GM19328 (cell line): ENCODE data around the gene CACNA1S.

Source experiments
- ATAC-seq: cut with Tn5 transposase; IDR thresholded peaks from one replicate; pipeline ENCODE4 v1.9.1; 2021; ENCODE audit warnings: mild to moderate bottlenecking, moderate library complexity; ENCODE audit not compliant: unreplicated experiment

The CACNA1S gene

DNA sequence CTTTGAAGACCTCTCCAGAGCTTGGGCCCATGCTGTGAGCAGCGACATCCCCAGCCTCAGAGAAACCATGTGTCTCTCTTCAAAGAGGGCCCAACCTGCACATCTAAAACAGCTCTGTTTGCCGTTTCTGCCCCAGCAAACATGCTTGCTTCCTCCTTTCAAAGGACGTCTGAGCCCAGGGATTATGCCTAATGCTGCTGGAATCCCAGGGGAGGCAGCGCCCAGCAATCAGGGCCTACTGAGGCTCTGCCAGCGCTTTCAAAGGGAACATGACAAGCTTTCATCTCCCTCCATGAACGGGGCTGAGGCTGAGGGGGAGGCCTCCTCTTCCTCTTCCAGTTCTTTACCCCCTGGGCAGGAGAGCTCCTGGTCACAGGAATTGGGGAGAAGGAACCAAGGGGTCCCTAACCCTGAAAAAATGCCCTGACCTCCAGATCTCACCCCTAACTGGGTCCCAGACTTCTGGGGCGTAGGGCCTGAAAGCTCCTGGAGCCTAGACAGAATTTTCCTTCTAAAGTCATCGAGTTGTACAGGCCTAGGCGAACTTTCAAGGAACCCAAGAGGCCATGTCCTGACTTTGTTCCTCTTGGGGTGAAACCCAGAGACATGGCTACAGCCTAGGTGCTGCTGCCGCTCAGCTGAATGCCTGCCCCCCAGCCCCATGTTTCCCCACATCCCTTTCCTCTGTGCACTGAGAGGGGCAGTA is 28.2 kb upstream of the CACNA1S start:
- no peak for ATAC-seq

- no peak for ATAC-seq
These were observed 27.5 kb upstream of the CACNA1S start for GRCh38 chr1:201139756-201140155.

DNA sequence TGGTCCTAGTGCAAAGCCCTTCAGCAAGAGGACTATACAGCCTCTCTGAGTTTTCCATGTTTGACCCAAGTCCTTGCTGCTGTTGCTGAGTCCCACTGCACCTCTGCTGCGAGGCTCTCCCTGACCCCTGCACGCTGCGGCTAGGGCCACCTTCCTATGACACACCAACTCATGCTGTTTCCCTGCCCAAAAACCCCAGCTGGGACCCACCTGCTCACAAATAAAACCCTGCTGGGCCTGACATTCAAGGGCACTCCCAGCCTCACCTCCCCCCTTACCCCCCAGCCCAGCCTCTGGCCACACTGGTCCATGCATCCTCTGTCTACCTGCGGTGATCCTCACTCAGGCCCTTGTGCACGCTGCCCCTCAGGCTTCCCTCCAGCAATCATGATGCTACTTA is 27.1 kb upstream of the CACNA1S start:
- no peak for ATAC-seq

DNA sequence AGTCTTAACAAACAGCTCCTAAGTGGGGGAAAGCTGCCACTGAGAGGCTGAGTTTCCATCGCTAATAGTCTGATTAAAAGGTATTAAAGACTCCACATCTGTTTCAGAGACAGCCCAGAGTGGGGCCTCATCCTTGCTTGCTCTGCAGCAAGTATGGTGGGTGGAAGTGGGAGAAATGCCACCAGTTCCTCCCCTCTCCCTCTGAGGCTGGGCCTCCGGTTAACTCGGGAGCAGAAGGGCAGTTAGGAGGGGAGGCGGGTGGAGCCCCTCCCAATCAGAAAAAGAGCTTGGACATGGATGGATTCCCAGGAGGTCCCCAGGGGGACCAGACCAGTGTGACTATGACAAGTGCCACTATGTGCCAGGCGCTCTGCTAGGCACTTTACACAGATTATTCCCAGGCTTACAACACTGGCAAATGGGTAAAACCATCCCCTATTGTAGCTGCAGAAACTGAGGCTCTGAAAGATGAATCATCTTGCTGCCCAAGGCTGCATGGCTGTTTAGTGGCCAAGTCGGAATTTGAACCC is 26.1 kb upstream of the CACNA1S start:
- no peak for ATAC-seq

DNA sequence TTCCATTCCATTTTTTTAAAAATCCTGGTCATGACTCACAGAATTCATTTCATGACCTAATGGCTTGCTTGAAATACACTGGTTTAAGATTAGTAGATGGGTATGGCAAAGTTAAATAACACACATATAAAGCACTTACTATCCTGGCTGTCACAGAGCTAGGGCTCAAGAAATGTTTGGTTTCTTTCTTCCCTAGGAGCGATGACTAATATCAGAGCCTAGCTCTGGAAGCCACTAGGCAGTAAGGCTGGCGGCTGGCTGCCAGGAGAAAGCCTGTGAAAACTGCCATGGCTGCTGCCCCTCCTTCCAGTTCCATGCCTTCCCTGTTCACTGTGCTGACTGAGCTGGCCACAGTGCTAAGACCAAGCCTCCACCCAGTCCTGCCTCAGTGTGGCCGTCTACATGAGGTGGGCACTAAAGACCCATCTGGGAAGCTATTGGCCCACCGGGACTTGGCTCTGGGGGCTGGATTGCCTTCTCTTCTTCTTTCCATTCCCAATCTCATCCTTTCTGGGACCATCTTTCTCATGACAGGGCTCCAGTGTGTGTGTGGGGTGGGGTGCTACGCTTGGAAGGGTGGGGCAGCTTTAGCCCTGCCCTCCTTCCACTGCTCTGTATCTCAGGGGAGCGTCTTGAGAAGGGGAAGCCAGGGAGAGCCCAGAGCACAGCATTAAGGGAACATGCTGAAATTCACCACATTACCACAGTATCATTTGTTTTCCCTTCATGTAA is 25.5 kb upstream of the CACNA1S start:
- no peak for ATAC-seq

DNA sequence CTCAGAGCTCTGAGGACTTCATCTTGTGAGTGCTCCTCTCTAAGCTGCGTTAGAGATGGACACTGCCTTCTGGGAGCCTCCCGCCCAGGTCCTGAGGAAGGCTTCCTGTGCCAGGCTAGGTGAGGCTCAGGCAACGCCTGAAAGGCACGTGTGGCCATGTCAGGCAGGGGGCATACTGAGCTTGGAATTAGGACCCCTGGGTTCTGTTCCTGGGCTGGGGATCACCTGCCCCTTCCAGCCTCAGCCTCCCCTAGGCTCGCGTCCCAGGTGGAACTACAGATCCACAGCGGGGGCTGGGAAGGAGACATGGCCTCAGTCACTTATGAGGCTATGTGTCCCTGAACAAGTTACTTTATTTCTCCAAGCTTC is 24.8 kb upstream of the CACNA1S start:
- ATAC-seq, result no peak

DNA sequence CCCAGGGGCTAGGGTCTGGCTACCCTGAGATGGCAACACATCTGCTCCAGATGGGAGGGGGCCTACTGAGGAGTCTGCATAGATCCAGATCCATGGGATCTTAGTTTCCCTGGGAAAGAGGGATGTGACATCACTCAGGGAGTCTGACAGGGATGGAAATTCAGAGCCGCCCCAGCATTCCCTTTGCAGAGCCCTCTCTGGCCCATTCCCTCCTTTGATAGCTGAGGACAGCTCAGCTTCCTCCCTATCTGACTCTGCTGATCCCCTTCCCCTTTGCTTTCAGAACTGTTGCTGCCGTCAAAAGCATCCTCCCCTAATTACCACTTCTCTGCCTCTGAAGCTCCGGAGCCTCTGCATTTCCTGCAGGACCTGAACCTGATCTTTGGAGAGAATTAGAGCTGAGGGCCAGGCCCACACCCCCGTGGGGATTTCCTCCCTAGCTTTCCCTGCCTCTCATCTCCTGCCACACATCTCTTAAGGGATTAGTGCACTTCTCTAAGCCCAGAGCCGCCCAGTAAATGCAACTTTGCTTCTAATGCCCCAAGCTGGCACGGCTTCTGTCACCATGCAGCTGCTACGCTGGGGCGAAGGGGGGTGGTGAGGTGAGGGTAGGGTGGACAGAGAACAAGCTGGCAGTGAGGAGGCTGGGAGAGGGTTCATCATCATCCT is 24.3 kb upstream of the CACNA1S start:
- no peak for ATAC-seq

GRCh38 chr1:201134405-201134804 is 22.2 kb upstream of the CACNA1S start:
- no peak for ATAC-seq

DNA sequence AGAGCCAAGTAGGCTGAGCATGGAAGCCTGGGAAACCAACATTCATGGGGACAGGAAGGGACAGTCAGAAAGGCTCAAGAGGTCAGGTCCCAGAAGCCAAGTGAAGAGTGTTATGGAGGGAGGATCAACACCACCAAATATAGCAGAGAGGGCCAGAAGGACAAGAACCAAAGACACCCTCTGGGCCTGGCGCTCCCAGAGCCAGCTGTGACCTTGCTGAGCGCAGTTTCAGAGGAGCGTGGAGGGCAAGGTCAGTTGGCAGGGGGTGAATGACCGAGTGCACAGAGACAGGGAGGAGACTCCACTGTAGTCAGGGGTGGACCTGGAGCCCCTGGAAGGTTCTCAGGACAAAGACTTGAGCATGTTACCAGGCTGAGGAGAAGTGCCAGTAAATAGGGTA is 19.2 kb upstream of the CACNA1S start:
- no peak for ATAC-seq

DNA sequence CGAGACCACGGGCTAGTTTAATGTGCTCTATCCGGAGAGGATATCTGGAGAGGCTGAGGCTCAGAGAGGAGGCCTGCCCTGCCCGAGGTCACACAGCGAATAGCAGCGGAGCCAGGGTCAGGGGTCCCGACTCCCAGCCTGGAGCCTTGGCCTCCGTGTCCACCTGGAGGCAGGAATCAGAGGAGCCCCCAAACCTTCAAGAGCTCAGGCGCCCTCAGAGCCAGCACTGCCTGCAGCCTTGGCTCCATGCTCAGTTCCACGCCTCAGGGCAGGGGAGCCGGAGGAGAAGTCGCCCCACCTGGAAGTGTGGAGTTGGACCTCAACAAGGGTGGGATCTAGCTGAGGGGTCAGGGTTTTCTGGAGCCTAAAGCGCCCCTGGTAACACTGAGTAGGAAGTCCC is 16.7 kb upstream of the CACNA1S start:
- ATAC-seq, result no peak

DNA sequence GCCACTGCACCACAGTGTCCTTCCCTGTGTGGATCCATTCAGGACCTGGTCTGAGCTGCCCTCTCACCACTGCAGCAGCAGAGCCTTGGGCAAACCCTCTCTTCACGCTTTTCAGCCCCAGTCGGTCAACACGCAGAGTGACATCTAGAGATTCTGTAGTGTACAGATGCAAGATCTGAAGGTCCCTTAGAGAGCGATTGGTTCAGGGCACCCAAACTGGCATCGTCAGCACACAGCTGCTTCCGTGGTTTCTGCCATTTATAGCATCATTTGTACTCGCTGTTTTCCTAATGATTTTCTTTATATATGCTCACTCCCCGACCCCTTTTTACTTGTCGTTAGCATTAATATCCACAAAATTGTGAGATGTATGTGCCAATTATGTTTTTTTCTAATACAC is 16.2 kb upstream of the CACNA1S start:
- no peak for ATAC-seq

- no peak for ATAC-seq
These were observed 15.7 kb upstream of the CACNA1S start for GRCh38 chr1:201127755-201128455.

DNA sequence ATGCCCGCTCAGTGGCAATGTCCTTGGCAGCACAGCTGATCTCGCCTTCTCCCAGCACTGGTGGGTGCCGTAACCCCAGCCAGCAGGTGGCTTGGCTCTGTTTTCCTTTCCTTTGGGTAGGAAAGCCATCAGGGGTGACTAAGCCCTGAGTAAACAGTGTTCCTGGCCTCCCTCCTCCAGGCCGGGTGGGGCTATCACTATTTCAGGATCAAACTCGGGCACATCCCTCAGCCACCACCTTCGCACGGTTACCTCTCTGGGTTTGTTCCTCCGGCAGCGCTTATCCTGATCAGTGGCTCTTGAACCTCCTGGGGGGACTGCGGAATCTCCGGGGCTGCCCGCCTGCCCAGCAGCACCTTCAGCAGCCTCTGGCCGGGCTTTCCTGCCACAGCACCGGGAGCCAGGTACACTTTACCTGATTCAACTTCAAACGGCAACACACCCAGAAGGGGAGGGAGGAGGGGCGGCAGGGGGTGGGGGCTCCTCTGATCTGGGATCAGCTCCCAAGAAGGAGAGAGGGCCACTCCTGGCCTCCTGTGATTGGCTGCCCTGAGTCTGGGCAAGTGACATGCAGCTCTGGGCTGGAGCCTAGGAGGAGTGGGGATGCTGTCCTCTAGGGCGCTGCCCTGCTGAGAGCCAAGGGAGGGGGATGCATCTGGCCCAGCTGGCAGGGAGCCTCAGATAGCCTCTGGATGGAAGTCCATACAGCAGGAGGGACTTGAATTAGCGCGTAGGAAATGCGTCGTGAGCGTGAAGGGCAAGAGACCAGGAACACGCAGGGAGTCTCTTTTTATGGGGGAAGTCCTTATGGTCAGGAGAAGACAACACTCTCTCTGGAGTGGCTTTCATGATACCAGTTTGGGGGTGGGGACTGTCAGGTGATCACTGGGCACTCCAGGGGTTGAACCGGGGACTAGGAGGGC is 14.9 kb upstream of the CACNA1S start, which contains the start of gene ASCL5:
TSS of gene ASCL5 (minus strand) at position 353 of the 923 bp plus-strand sequence. CDS start 11,812 bp downstream, outside the sequence.
- no peak for ATAC-seq

- no peak for ATAC-seq
These were observed 14.2 kb upstream of the CACNA1S start for GRCh38 chr1:201126463-201126831.

DNA sequence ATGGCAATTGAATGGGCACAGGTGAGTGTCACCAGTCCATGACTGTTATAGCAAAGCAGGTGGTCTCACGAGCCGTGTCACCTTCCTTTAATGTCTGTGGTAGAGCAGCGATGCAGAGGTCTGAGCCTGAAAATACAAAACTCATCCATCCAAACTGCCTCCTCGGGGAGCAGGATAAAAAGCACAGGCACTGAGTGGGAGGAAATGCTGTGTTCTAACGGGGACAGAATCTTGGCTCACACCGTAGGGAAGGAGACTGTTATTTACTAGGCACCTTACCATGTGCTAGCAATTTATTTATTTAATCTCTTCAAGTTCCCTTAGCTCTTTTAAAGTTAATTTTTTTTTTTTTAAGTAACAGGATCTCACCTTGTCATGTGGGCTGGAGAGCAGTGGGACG is 13.6 kb upstream of the CACNA1S start:
- ATAC-seq, result no peak

- ATAC-seq, result no peak
These were observed 12.8 kb upstream of the CACNA1S start for GRCh38 chr1:201125019-201125418.

- no peak for ATAC-seq
These were observed 11.6 kb upstream of the CACNA1S start for GRCh38 chr1:201123866-201124265.

DNA sequence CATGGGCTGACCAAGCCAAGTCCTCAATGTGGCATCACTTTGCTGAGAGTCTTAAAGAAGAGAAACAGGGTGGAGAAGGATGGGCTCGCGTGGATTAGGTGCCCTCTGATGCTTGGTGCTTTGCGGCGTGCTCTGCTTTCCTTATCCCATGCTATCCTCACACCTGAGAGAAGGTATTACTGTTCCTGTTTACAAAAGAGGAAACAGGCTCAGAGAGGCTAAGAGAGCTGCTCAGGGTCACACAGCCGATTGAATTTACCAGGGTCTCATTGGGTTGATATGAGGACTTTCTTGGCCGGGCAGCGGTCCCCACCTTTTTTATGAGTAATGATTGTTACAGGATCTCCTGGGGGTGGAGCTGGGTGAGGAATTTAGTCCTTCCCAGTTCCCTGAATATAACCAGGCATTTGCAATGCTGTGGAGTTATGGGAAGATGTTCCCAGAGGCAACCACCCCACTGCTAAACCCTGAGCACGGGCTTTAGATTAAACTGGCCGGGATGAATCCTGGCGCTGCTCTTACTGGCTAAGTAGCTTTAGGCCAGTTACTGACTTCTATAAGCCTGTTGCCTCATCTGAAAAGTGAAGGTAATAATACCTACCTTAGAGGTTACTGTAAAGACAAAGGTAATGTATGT is 10.2 kb upstream of the CACNA1S start:
- no peak for ATAC-seq
